Measurements from ENCODE around the gene MRPS24. TPM values are rescaled to one million over a fixed set of nuclear protein-coding genes. Genes with fewer than 3 reads are reported as not detected.

The MRPS24 gene
- 61.6 and 92.8 TPM in 2 replicates for total RNA-seq

DNA sequence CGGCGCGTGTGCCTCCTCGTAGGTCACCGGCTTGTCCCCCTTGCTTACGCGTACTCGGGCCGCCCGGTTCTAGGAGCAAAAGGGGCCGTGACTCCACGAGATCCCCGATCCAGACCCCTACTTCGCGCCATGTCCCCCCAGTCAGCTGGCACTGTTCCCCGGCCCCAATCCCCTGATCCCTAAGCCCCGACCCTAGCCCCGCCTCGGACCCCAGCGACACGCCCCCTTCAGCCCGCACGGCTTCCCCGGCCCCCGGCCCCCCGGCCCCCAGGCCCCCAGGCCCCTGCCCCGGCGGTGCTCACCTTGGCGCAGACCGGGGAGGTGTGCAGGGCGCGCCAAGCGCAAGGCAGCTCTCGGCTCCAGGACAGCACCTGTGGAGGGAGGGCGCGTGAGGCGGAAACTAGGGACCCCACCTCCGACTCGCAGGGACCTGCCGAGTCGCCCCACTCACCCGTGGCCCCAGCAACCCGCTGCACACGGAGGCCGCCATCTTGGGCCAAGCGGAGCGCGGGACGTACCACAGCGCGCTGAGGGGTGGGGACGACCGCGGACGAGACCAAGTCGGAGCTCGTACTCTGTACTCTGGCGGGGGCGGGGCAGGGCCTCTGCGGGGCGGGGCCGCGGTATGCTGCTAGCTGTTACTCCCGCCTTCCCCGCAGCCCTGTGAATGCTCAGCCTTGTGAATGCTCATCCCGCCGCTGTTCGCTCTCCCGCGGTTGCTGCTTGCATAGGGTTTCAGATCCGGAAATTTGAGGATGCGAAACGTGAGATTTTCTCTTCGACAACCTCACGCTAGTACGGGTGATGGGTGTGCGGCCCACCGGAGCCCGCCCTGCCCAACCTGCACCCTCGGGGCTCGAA is at the start of gene MRPS24:
Gene MRPS24, minus strand, starts transcription at position 512 of the 861 bp plus-strand sequence. Its CDS starts 22 bp downstream, at position 490.

DNA sequence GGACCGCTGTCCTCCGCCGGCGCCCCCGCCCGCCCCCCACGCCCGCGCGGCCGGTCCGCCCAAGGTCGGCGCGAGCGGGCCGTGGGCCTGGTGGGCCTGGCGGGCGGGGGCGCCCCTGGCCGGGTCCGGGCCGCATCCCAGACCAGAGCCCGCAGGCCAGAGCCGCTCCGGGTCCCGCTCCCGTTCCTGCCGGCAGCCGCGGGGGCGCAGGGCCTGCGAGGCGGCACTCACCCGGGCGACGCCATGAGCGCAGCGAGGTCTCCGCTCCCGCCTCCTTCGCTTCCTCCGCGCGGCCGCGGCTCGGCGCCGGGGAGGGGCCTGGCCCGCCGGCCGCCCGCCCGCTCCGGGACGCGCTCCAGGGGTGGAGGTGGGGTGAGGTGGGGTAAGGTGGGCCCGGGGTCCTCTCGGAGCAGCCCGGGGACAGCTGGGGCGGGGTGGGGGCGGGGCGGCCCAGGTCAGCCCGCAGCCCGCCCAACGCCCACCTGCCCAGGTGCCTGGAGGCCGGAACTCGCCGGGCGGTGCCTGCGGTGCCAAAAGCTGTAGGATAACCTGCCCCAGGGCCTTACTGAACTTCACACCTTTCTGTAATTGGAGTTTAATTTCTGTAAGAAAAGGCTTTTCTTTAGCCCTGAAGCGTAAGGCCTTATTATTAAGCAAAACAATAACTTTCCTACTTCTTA is 37.2 kb upstream of the MRPS24 start, which contains the start of gene URGCP:
Gene URGCP, minus strand, starts transcription at position 266 of the 680 bp plus-strand sequence. Its CDS starts 21 bp downstream, at position 245.

Other genes starting within 250 kb of the MRPS24 start
- 31.3 and 43.5 TPM in 2 replicates for gene COA1, start 140.0 kb downstream of the MRPS24 start, total RNA-seq
- 31.3 and 32.0 TPM in 2 replicates for gene BLVRA, start 110.8 kb downstream of the MRPS24 start, total RNA-seq
- 28.0 and 35.2 TPM in 2 replicates for gene URGCP, start 37.1 kb upstream of the MRPS24 start, total RNA-seq
- 4.9 and 6.7 TPM in 2 replicates for gene UBE2D4, start 56.9 kb upstream of the MRPS24 start, total RNA-seq
- gene SPDYE1, start 128.4 kb upstream of the MRPS24 start, total RNA-seq, result not detected in 2 replicates
- 59.0 and 163 TPM in 2 replicates for gene DBNL, start 175.2 kb upstream of the MRPS24 start, total RNA-seq
- gene PGAM2, start 196.1 kb upstream of the MRPS24 start, total RNA-seq, result 1.3 TPM in 1 of 2 replicates, not detected in the other
- 9.4 and 11.6 TPM in 2 replicates for gene POLM, start 213.0 kb upstream of the MRPS24 start, total RNA-seq
- gene AEBP1, start 234.8 kb upstream of the MRPS24 start, total RNA-seq, result 3.6 TPM in 1 of 2 replicates, not detected in the other

Measured in tracheal epithelial cell (primary cell).